ENCODE measurements around the gene TULP1.
"Not testable (repeated sequence)": the region's sequence is repeated elsewhere in the genome, so short reads cannot be mapped to it uniquely, and the experiment has no call there.

Gene TULP1

DNA sequence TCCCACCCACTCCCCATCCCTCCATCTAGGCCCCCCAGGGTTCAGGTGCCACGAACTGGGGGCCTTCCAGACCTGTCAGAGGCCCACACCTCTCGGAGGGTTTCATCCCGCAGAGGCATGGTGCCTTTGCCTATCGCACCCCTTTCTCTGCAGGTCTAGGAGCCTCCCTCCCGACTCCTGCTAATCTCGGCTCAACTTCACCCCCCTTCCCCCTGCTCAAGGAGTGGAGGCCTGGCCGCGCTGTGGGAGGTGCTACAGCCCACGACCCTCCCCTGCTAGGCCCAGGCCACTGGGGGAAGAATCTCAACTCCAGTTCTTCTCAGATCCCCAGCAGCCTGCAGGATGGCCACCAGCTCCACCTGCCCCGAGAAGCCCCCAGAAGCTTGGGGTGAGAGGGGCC lies at the start of gene TULP1:
Gene TULP1, minus strand, starts transcription at position 157 of the 400 bp plus-strand sequence. Its CDS starts 38 bp downstream, at position 119.
- DNase-seq (ENCODE audit: low spot score), result no peak

DNA sequence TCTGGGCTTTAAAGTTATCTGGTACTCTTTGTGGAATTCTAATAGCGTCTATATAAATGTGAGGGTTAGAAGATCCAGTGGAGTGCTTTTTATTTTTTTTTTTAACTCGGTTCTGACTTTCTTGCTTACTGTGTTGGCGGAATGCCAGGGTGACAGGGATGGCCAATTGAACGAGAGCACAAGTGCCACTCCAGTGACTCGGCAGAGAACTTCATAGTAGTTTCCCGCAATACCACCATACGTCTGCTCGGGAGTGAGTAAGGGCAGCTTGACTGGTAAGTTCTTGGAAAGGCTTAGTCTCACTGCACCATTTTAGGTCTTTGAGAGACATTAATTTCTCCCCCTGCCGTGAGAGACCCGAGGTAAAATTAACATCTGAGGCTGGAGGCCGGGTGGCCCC lies 49.4 kb upstream of the TULP1 start:
- no peak for DNase-seq (ENCODE audit: low spot score)

DNA sequence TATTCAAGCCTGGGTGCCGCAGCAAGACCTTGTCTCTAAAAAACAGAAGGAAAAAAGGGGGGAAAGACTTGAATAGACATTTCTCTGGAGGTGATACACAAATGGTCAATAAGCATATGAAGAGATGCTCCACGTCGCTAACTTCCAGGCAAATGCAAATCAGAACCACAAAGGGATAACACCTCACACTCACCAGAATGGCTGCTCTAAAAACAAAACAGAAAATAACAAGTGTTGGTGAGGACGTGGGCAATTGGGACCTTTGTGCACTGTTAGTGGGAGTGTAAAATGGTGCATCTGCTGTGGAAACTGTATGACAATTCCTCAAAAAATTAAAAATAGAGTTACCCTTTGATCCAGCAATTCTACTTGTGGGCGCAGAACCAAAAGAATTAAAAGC lies 48.4 kb upstream of the TULP1 start:
- DNase-seq (ENCODE audit: low spot score), result no peak

DNA sequence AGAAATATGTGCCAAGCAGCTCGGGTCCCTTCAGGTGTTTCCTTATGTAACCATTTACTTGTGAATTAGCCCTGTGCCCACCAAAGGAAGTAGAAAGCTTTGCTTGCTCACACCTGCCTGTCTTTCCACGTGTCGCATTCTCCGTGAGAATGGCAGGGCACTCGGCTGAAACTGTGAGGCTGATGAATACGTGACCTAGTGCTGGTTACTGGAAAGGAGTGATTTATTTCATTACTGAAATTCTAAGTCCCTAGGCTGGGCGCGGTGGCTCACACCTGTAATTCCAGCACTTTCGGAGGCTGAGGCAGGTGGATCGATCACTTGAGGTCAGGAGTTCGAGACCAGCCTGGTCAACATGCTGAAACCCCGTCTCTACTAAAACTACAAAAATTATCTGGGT lies 45.9 kb upstream of the TULP1 start:
- no peak for DNase-seq (ENCODE audit: low spot score)

DNA sequence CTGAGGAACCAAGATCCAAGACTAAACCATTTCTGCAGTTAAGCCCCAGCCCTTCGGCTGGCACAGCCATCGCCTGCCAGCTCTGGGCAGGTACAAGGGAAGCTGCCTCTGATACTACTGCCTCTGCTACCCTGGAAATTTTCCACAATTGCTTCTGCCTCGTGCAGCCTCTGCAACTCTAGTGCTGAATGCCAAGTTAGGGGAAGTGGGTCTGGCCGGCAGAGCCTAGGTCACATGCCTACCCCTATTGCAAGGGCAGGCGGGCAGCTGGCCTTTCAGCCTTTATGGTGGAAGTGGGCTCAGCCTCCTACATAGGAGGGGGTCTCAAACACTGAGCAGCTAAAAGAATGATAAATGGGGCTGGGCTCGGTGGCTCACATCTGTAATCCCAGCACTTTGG lies 44.5 kb upstream of the TULP1 start:
- DNase-seq (ENCODE audit: low spot score), result no peak

DNA sequence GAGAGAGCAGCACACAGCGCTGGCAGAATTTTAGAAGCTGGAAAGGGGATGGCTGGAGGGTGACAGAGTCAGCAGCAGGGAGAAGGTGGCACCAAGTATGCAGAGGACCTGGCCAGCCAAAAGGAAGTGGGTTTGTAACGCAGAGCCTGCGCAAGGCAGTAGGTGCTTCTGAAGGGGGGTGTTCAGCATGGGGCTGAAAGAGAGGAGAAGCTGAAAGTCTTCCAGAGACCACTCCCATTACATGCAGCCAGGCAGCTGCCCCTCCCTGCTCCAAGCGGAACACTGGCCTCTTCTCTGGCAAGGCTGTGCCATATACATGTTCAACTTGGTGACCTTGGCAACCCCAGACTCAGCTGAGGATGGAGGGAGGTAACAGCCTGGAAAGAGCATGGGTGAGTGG lies 42.1 kb upstream of the TULP1 start:
- no peak for DNase-seq (ENCODE audit: low spot score)

DNA sequence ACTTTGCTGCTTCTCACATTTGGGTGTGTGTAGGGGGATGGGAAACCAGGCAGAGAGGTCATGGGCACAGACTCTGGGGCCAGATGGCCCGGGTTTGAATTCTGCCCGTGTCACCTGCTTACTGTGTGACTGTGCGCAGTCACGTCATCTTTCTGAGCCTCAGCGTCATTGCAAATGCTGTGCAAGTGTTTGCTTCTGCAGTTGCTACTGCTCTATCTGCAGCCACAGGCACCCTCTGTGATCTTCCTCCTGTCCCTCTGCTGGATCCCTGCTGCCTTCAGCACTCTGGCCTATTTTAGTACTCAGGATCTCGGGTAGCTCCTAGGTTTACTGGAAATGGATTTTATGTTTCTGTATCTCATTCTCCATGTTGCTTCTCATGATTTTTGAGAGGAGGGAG lies 40.6 kb upstream of the TULP1 start:
- DNase-seq (ENCODE audit: low spot score), result no peak

DNA sequence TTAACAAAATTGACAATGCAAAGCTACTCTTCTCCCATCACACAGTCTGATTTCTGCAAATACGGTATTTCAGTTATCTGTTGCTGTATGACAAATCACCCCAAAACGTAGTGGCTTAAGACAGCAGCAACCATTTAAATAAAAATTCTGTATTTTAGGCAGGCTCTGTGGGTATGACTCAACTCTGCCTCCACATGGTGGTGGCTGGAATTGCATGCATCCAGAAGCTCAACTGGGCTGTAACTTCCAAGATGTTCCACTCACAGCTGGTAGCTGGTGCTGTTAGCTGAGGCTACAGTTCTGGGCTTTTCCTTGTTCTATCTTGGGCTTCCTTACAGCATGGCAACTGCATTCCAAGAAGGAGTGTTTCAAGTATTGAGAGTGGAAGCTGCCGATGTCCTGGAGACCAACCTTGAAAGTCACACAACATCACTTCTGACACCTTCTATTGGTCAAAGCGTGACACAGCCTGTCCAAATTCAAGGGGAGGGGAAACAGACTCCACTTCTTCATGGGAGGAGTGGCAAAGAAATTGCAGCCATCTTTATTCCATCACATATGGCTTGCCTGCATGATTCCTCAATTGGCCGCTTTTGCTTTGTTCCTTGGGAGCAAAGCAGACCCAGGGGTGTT lies 39.7 kb upstream of the TULP1 start:
- DNase-seq (ENCODE audit: low spot score), result no peak

DNA sequence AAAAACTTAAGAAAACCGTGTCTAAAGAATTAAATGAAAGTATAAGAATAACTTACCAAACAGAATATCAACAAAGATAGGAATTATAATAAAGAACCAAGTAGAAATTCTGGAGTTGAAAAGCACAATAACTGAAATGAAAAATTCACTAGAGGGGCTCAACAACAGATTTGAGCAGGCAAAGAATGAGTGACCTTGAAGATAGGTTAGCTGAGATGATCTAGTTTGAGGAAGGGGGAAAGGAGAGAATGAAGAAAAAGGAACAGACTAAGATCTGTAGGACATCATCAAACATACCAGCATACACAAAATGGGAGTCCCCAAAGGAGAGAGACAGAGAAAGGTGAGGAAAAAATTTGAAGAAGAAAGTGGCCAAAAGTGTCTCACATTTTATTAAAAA lies 37.7 kb upstream of the TULP1 start:
- DNase-seq (ENCODE audit: low spot score), result no peak

DNA sequence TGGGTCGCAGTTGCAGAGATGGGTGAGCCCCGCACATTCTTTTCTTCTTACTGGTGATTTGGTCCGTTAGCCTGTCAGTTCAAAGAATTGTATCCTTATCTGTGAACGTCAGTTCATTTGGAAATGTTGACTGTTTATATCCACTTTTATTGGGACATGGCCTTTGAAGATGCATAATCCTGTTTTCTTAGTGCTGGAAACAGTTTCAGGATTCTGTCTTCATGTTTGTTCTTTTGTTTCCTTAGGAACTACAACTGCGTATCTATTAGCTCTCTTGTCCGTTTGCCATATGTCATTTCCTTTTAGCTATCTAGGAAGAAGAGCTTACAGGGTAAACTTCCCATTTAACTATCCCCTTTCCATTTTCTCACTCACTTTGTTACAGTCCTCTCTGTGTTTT lies 35.0 kb upstream of the TULP1 start:
- DNase-seq (ENCODE audit: low spot score), result no peak

DNA sequence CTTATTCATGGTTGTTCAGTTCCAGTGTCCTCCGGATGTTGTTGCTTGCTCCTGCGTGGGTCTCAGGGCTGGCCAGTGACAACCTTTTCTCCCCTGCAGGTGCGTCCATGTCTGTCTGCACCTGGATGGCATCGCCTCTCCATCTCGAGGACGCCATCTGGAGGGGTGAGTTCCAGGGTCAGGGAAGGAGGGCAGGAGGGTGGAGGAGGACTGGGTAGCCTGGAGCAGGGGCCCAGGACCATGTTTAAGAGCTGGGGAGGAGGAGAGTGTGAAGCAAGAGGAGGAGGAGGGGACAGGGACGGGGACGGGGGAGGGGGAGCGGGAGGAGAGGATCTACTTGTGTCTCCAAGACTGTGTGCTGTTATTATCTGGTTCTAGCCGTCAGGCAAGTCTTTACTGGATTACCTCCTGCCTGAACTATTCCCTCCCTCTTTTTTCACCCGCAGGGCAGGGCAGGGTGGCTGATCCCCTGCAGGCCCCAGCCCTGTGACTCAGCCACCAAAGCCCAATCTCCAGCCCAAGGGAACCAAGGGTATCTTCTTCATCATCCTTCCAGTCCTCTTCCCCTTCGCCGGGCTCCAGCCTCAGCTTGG lies 32.2 kb upstream of the TULP1 start:
- no peak for DNase-seq (ENCODE audit: low spot score)

DNA sequence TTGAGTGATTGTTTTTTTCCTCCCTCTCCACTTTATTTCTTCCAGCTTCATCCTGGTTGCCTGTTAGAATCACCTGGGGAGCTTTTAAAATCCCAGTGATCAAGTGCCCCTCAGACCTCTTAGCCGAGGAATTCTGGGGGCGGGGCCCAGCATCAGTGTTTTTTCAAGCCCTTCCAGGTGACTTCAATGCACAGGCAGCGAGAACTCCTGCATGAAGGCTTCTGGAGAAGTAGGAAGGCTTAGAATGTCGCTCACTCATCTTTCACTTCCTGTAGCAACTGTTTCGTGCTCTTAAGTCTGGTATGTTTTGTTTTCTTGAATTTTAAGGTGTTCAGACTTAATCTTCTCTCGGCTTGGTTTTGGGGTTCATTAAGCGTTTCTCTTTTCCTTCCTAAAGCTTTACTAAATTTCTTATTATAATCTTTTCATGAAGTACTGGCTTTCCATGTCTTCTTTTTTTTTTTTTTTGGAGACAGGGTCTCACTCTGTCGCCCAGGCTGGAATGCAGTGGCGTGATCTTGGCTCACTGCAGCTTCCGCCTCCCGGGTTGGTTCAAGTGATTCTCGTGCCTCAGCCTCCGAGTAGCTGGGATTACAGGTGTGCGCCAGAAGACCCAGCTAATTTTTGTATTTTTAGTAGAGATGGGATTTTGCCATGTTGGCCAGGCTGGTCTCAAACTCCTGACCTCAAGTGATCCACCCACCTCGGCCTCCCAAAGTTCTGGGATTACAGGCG lies 30.9 kb upstream of the TULP1 start:
- DNase-seq (ENCODE audit: low spot score), result no peak

DNA sequence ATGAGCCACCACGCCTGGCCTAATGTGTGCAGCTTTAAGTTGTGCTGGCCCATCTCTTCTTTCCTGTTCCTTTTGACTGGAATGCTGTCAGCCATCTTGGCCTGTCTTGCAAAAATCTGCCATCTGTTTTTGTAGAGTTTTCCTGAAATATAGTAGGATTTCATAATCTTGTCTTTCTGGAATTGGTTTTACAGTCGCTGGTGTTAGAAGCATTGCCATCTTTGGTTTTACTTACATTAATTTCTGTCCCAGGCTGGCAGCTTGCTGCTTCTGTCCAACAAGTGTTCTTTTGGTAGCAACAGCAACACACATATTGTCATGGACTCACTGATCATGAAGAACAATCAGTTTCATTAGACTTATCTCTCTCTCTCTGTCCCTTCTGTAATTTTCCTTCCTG lies 29.1 kb upstream of the TULP1 start:
- DNase-seq (ENCODE audit: low spot score), result no peak

DNA sequence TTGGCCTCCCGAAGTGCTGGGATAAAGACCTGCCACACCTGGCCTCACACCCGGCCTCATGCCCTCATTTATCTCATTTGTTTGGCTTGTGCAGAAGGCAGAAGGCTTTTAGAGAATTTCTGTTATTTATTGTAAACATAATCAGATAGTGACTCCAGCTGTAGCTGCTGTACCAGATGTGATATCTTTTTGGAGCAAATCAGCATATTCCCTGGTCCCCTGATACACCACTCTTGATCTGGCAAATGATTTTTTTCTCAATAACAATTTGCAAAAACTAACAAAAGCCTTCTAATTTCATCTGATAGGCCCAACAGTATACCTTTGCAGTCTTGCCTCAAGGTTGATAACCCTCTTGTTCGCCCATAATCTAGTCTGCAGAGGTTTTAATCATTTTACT lies 26.5 kb upstream of the TULP1 start:
- no peak for DNase-seq (ENCODE audit: low spot score)

DNA sequence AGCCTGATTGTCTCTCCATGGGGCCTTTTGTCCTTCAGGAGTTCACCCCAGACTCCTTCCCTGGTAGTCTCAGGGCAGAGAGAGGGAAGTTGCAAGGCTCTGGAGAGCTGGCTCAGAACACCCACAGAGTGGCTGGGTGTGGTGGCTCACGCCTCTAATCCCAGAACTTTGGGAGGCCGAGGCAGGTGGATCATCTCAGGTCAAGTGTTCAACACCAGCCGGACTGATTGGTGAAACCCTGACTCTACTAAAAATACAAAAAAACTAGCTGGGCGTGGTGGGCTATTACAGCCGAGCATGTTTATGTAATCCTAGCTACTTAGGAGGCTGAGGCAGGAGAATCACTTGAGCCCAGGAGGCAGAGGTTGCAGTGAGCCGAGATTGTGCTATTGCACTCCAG lies 23.2 kb upstream of the TULP1 start:
- not testable (repeated sequence) for DNase-seq (ENCODE audit: low spot score)

DNA sequence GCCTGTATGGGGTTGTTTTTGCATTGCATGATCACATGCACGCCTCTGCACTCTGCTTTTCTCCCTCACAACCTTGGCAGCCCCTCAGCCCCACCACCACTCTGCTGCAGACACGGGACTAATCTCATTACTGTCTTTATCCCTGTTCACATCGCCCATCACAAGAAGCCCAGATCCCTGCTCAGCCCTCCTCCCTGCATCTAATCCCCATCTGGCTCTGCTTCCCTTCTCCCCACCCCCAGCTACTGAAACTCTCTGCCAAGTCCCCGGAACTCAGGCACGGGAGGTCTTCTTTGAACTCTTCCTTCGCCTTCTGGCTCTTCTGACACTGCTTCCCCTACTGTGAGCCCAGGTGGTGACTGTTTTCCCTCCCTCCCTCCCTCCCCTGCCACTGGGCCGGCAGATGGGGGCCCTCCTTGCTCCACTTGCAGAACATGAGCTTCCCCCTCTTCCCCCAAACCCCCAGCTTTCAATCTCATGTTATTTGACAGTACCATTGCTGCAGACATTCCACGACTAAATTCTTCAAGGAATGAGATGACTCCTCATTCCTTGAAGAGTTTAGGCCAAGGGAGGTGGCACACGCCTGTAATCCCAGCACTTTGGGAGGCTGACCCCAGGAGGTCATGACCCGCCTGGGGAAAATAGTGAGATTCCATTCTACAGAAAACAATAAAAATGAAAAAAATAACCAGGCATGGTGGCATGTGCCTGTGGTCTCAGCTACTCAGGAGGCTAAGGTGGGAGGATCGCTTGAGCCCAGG lies 21.9 kb upstream of the TULP1 start:
- DNase-seq (ENCODE audit: low spot score), result no peak

DNA sequence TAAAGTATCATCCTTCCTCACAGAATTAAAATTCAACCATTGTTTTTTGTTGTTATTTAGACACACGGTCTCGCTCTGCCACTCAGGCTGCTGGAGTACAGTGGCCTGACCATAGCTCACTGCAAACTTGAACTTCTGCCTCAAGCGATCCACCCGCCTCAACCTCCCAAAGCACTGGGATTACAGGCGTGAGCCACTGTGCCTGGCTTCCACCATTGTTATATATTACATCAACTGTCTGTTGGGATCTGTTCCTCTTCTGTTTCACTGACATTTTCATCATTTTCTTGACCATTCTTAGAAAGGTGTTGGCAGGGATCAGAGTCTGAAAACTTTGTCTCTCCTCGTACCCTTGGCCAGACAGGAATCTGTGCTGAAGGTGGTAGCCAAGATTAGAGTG lies 21.3 kb upstream of the TULP1 start:
- DNase-seq (ENCODE audit: low spot score), result no peak

DNA sequence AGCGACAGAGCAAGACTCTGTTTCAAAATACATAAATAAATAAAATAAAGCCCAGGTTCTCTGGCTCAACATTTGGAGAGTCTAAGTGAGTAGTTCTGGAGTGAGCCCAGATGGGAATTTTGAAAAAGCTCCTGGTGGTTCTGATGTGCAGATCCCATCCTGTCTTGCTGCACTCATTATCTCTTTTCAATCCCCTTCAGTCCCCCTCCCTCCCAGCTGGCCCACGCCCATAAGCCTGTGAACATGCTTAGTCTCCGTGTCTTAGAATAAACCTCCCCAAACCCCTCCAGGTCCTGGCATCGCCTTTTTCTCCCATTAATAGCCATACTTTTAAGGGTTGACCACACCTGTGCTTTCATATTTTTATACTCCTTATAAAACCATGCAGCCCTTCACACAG lies 19.4 kb upstream of the TULP1 start:
- no peak for DNase-seq (ENCODE audit: low spot score)

DNA sequence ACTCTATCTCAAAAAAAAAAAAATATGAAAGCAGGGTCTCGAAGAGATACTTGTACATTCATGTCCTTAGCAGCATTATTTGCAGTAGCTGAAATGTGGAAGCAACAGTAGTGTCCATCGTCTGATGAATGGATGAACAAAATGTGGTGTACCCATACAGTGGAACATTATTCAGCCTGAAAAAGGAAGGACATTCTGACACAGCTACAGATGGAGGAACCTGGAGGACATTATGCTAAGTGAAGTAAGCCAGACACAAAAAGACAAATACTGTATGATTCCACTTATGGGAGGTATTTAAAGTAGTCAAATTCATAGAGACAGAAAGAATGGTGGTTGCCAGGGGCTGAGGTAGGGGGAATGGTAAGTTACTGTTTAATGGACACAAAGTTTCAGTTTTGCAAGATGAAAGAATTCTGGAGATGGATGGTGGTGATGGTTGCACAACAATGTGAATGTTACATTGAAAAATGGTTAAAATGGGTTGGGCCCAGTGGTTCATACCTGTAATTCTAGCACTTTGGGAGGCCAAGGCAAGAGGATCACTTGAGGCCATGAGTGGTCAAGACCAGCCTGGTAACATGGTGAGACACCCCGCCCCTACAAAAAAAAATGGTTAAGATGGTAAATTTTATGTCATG lies 11.8 kb upstream of the TULP1 start:
- no peak for DNase-seq (ENCODE audit: low spot score)

DNA sequence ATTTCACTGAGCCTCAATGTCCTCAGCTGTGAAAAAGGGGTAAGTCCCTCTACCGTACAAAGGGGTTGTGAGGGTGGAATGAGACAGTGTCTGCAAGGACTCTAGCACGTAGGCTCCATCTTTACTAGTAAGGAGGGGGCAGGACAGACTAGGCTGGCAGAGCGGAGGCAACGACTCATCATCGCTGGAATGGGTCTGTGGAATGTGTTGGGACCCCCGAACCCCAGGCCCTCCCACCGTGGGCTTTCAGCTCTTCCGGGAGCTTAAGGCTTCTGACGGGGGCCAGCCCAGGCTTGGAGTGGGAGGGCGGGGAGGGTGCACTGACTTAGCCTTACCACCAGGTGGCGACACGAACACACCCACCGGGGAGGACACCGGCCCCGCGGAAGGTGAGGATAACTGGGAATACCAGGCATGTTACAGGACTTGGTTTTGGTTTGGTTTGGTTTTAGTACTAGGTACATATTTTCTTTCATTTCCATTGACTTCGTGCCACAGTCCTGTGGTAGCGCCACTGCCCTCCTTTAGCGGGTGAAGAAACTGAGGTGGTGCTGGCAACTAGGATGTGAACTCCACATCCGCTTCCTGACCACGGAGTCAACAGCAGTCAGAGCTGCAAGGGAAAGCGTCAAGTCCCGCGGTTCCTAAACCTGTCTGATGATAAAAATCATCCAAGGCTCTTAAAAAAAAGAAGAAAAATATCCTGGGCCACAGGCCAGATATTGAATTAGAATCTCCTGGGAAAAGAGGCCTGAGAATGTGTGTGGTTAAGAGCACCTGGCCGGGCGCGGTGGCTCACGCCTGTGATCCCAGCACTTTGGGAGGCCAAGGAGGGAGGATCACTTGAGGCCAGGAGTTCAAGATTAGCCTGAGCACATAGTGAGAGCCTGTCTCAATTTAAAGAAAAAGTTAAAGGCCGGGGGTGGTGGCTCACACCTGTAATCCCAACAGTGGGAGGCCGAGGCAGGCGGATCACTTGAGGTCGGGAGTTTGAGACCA lies 10.3 kb upstream of the TULP1 start:
- DNase-seq (ENCODE audit: low spot score), result peak; percentile 63

DNA sequence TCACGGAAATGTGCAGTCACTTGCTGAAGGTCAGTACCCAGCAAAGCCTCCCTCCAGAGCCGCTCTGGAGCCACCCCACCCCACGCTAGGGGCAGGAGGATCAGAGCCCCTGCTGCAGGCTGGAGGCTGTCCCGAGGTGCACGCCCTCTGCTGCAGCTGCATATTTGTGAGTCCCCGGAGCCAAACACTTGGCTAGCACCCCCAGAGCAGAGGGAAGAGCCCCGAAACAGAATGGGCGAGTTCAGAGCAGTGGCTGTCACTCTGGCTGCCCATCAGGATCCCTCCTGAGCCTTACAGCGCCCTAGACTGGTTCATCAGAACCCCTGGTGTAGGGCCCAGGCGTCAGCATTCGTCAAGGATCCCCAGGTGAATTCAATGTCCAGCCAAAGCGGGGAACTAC lies 9.5 kb upstream of the TULP1 start:
- DNase-seq (ENCODE audit: low spot score), result no peak
